SKM-1 treated with dmso at 0.1 percent for 144 hours (cell line): ENCODE data around the gene GDE1.

Source experiments
- DNase-seq: peaks from one replicate; lab custom pipeline; 2025; ENCODE audit not compliant: unreplicated experiment; lab: John Stamatoyannopoulos, UW

Gene GDE1

GRCh38 chr16:19524616-19525384, 2.9 kb upstream of the GDE1 start:
- DNase-seq: peak; percentile 24

- no peak for DNase-seq
These were observed 2.4 kb upstream of the GDE1 start for GRCh38 chr16:19524356-19524615.

GRCh38 chr16:19523559-19524355, 1.9 kb upstream of the GDE1 start, which contains the start of gene CCP110:
TSS of gene CCP110 (plus strand) at chr16:19523942. CDS start at chr16:19527882, 3,940 bp downstream.
- DNase-seq: peak; percentile 93

GRCh38 chr16:19523184-19523558, 1.3 kb upstream of the GDE1 start:
- no peak for DNase-seq

- no peak for DNase-seq
These were observed 862 bp upstream of the GDE1 start for GRCh38 chr16:19522760-19523159.

- no peak for DNase-seq
These were observed 467 bp upstream of the GDE1 start for GRCh38 chr16:19522397-19522732.

- no peak for DNase-seq
These were observed 1.0 kb downstream of the GDE1 start for GRCh38 chr16:19520861-19521331.

- no peak for DNase-seq
These were observed 3.5 kb downstream of the GDE1 start for GRCh38 chr16:19518388-19518787.

- no peak for DNase-seq
These were observed 4.3 kb downstream of the GDE1 start for GRCh38 chr16:19517424-19518089.

GRCh38 chr16:19515757-19516156, 6.1 kb downstream of the GDE1 start:
- DNase-seq: no peak

GRCh38 chr16:19513377-19514053, 8.4 kb downstream of the GDE1 start:
- DNase-seq: peak; percentile 89

GRCh38 chr16:19512297-19512696, 9.6 kb downstream of the GDE1 start:
- DNase-seq: no peak

- no peak for DNase-seq
These were observed 14.0 kb downstream of the GDE1 start for GRCh38 chr16:19507867-19508266.

- DNase-seq: no peak
These were observed 14.9 kb downstream of the GDE1 start for GRCh38 chr16:19506965-19507364.

- DNase-seq: no peak
These were observed 16.1 kb downstream of the GDE1 start for GRCh38 chr16:19505600-19506303.

- DNase-seq: no peak
These were observed 18.3 kb downstream of the GDE1 start for GRCh38 chr16:19503461-19504075.

GRCh38 chr16:19502395-19503131, 19.3 kb downstream of the GDE1 start:
- DNase-seq: peak; percentile 65

GRCh38 chr16:19499481-19499880, 22.4 kb downstream of the GDE1 start:
- DNase-seq: no peak

- DNase-seq: no peak
These were observed 22.9 kb downstream of the GDE1 start for GRCh38 chr16:19499006-19499405.

- no peak for DNase-seq
These were observed 24.7 kb downstream of the GDE1 start for GRCh38 chr16:19497176-19497575.
